Left renal pelvis (tissue), 4 donors: ENCODE results near the gene PALD1. TPM values are rescaled to one million over a fixed set of nuclear protein-coding genes. Genes with fewer than 3 reads are reported as not detected.
A peak's percentile ranks its signal among the peaks of the same experiment; 100 is the strongest.

Experiments used
- DNase-seq, 4 donors: peaks; one replicate each; pipeline ENCODE4 v3.0.0-alpha.2; 2013; ENCODE audit warnings: low read depth in 4 of 4, low spot score in 3 of 4
- polyA plus RNA-seq, 4 donors: library from polyadenylated mRNA; unstranded; fragments of 120-200 nt; gene quantifications; one replicate each; pipeline ENCODE4 v1.2.1, GENCODE V29; 2013; ENCODE audit not compliant: insufficient read length in 4 of 4

The PALD1 gene
- polyA plus RNA-seq, 4 donors = 9.2 to 11.8 (median 10.6) TPM

DNA sequence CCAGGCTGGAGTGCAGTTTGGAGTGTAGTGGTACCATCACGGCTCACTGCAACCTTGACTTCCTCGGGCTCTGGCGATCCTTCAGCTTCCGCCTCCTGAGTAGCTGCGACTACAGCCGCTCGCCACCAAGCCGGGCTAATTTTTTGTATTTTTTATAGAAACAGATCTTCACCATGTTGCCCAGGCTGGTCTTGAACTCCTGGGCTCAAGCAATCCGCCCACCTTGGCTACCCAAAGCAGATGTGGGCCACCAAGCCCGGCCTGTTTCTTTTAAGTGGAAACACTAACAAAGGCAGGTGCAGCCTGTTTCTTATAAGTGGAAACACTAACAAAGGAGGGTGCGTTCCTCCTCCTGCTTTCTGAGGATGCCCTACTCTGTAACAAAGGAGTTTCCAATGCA lies 105.8 kb downstream of the PALD1 start:
- no peak for DNase-seq

GRCh38 chr10:70584909-70585544 lies 106.5 kb downstream of the PALD1 start:
- DNase-seq = peak; percentile 39 to 66 (median 50)

DNA sequence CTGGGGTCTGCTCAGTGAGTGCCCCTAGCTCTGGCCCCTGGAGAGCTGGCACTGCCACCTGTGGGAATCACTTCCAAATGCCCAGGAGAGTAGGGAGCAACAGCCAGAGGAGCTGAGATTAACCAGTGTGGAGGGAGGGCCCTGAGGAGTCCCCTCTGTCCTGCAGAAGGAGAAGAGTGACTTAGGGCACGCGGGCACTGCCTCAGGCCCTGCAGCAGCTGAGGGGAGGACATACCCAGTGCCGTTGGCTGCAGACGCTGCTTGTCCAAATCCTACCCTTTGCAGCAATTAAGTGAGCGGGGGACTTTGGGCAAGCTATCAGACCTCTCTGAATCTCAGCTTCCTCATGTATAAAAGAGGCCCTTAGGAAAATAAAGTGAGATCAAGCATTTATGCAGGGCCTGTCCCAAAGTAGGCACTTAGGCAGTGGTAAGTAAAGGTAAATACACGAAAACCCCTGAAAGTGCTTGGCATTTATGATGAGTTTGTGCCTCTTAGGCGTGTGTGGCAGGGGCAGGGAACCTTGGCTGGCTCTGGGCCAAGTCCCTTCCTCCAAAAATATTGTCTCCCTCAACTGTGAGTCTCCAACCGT lies 107.1 kb downstream of the PALD1 start:
- DNase-seq = no peak

DNA sequence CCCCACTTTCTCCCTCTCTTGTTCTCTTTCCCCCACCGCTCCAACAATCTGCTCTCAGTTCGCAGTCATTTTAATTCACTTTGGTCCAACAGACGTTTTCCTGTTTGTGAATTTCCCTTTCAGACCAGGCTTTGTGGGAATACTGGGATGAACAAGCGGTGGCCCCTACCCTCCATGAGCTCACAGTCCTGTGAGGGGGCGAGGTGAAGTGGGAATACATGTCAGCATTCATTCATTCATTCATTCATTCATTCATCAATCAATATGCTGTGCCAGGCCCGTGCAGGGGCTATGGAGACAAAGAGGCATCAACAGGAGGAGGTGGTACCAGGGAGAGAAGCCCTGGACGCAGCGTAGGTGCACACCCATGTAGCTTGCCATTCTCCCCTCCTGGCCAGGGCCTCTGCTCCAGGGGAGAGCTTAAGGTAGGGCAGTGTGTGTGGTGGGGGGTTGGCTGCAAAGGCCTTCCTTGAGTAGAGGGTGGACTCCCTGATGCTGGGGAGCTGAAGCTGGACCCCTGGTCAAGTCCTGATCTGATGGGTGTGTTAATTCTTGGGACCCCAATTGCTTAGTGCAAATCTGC lies 107.9 kb downstream of the PALD1 start:
- no peak for DNase-seq

DNA sequence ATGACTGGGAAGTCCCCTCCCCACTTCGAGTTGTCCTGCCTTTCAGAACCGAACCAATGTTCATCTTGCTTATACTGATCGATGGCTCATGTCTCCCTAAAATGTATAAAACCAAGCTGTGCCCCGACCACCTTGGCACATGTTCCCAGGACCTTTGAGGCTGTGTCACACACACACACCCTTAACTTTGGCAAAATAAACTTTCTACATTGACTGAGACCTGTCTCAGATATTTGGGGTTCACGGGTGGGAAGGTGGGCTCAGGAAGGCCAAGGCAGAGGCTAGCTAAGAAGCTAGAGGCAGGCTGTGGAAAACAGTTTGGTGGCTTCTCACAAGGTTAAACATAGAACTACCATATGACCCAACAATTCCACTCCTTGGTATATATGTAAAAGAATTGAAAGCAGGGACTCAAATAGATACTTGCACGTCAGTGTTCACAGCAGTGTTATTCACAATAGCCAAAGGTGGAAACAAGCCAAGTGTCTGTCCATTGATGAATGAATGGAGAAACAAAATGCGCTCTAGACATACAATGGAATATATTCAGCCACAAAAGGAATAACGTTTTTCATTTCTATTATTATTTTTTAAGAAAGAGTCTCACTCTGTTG lies 108.6 kb downstream of the PALD1 start:
- no peak for DNase-seq

DNA sequence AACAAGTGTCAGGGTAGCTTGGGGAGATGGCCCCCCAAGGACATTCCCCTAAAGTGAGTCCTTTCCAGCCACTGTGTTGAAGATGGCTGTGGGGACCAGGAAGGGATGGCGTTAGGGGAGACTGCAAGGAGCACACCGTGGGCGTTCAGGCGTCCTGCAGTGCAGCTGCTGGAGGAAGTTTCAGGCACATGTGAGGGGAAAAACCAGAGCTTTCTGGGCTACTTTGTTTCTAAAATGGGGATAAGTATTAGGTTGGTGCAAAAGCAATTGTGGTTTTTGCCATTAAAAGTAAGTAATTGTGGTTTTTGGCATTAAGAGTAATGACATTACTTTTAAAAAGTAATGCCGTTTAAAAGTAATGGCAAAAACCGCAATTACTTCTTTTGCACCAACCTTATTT lies 109.7 kb downstream of the PALD1 start:
- no peak for DNase-seq

GRCh38 chr10:70588859-70589570 lies 110.4 kb downstream of the PALD1 start:
- no peak for DNase-seq

DNA sequence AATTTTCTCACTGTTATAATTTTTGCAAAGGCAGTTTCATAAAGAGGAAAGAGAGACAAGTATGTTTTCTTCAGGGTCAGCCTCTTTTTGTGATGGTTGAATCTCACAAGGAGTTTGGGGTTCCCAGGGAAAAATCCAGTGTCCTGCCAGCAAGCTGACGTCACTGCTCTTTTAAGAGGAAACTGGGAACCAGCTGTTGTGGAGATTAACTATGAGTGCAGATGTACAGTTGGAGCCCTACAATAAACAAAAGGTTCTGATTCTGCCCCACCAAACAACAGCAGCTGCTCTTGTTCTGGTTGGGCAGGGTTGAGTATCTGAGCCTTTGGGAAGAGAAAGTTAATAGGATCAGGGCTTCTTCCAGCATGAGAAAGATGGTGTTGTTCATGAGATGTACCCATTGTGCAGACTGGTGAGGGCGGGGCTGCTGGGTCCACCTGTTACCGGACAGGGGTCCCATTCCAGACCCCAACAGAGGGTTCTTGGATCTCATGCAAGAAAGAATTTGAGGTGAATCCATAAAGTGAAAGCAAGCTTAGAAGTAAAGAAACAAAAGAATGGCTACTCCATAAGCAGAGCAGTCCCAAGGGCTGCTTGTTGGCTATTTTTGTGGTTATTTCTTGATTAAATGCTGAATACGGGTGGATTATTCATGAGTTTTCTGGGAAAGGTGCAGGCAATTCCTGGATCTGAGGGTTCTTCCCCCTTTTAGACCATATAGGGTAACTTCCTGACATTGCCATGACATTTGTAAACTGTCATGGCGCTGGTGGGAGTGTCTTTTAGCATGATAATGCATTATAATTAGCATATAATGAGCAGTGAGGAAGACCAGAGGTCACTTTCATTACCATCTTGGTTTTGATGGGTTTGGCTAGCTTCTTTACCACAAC lies 111.4 kb downstream of the PALD1 start:
- peak in 1 of 4 donors; percentile 30 for DNase-seq

GRCh38 chr10:70590655-70591416 lies 112.3 kb downstream of the PALD1 start:
- DNase-seq = no peak

DNA sequence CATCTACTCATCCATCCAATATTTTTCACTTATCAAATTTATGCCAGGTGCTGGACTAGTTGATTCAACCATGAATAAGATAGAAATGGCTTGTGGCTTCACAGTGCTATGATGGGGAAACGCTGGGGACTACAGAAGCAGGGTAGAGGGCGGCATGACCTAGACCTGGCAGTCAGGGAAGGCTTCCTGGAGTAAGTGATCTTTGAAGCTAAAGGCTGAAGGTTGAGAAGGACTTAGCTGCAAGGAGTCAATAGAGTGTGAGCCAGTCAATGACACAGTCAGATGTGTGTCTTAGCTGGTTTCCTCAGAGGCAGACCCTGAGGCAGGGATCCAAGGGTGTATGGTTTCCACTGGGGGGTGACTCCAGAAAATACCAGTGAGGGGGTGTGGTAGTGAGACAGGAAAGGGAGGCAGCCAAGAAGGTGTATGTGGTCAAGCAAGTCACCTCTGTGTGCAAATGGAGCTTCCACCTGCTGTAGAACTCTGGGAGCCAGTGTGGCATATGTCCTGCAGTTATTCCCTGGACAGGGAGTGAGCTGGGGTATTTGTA lies 113.7 kb downstream of the PALD1 start:
- no peak for DNase-seq

DNA sequence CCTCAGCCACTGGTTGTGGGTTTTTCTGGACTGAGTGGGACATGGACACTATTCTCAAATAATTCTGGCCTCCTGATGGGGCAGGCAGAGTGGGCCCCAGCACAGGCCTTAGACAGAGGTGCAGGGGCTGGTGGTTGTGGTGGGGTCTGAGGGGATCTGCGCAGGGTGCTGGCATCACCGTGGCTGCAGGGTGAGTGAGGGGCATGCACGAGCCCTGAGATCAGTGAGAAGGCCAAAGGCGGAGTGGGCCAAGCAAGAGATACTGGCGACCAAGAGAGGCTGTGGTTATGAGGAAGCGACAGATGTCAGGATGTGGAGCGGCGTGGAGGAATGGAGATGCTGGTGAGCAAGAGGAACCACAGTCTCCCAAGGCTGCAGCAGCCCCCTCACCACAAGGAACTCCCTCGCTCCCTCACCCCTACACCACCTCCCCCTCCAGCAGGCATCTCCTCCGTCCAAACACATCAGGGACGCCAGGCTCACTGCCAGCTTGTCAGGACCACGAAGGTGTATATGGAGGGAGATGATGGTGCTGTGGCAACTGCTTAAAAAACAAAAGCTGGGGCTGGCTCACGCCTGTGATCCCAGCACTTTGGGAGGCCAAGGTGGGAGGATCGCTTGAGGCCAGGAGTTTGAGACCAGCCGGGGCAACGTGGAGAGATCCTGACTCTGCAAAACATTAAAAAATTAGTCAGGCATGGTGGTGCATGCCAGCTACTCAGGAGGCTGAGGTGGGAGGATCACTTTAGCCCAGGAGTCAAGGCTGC lies 114.4 kb downstream of the PALD1 start:
- DNase-seq = no peak

GRCh38 chr10:70593513-70593890 lies 114.9 kb downstream of the PALD1 start:
- no peak for DNase-seq

- DNase-seq = no peak
These were observed 115.6 kb downstream of the PALD1 start for GRCh38 chr10:70594161-70594560.

DNA sequence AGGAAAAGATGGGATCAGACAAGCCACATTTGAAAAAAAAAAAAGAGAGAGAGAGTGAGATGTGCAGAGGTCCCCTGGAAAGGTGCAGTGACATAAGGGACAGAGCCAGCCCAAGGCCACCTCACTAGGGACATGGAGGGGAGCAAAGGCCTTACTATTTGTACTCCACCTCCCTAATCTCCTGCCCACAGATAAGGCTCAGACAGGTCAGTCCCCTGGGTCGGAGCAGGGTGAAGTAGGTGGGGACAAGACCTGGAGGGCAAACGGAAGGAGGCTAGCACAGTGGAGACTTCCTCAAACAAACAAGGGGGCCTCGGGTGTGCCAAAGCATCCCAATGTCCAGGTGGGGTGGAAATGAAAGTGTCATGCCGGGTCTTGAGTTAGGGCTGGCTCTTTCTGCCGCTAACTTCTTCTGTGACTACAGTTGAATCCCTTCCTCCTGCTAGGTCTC lies 117.0 kb downstream of the PALD1 start:
- DNase-seq = no peak

GRCh38 chr10:70596110-70596798 lies 117.7 kb downstream of the PALD1 start:
- DNase-seq = no peak

DNA sequence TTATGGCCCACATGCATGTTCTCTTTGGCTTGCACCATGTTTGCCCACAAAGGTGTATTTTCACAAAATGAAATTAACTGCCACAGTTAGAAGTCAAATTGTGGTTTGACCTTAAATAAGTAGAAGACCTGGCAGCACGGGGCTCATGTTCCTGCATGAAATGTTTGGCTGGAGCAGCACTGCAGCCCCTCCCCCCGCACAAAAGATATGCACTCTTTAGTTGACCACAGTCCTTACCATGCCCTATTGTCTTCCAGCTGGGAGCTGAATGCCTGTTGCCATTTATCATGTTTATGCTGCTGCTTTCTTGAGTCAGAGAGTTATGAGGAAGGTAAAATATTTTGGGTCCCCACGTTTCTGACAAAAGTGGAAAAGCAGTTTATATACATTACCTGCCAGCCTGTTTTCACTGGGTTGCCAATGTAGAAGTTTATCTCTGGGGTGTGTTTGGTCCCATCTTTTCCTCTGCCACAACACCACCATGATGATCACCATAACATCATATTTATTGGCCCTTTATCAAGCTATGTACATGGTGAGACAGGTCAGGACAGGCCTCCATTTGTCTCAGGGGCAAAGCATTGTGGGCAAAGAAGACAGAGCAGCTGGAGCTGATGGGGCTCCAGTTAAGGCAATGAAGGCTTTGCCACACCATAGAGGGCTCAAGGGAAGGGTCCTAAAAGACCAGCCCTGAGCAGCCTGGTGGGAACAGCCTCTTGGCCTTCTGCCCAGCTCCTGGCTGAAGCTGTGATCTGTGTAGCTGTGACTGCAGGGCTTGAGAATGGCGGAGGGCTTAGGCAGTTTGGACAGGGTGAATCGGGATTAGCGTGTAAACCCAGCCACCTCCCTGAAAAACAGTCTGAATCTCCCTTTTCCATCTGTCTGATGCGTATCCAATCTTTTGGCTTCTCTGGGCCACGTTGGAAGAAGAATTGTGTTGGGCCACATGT lies 118.6 kb downstream of the PALD1 start:
- no peak for DNase-seq
